HG03139 (cell line): Measurements from ENCODE around the gene KIAA1328.

Experiments used
- ATAC-seq: cut with Tn5 transposase; IDR thresholded peaks from one replicate; pipeline ENCODE4 v1.9.1; 2021; ENCODE audit not compliant: unreplicated experiment

KIAA1328 gene

GRCh38 chr18:37188016-37188791, 359.3 kb downstream of the KIAA1328 start:
- no peak for ATAC-seq

- ATAC-seq: no peak
Measured at GRCh38 chr18:37199741-37200140, 370.8 kb downstream of the KIAA1328 start.

- no peak for ATAC-seq
Measured at GRCh38 chr18:37207343-37207742, 378.4 kb downstream of the KIAA1328 start.

GRCh38 chr18:37210781-37211180, 381.9 kb downstream of the KIAA1328 start:
- ATAC-seq: no peak

GRCh38 chr18:37218022-37218590, 389.2 kb downstream of the KIAA1328 start:
- no peak for ATAC-seq

- no peak for ATAC-seq
Measured at GRCh38 chr18:37219257-37219656, 390.3 kb downstream of the KIAA1328 start.

GRCh38 chr18:37222354-37222998, 393.5 kb downstream of the KIAA1328 start:
- ATAC-seq: no peak

- no peak for ATAC-seq
Measured at GRCh38 chr18:37222999-37223378, 394.1 kb downstream of the KIAA1328 start.

GRCh38 chr18:37225279-37225678, 396.4 kb downstream of the KIAA1328 start:
- no peak for ATAC-seq

- no peak for ATAC-seq
Measured at GRCh38 chr18:37230768-37231167, 401.8 kb downstream of the KIAA1328 start.

- no peak for ATAC-seq
Measured at GRCh38 chr18:37231251-37231650, 402.3 kb downstream of the KIAA1328 start.

GRCh38 chr18:37235583-37235982, 406.7 kb downstream of the KIAA1328 start:
- no peak for ATAC-seq

- ATAC-seq: no peak
Measured at GRCh38 chr18:37238282-37239108, 409.6 kb downstream of the KIAA1328 start.

- no peak for ATAC-seq
Measured at GRCh38 chr18:37242091-37242490, 413.2 kb downstream of the KIAA1328 start.

- ATAC-seq: no peak
Measured at GRCh38 chr18:37242826-37243560, 414.1 kb downstream of the KIAA1328 start.

- ATAC-seq: no peak
Measured at GRCh38 chr18:37243741-37244140, 414.8 kb downstream of the KIAA1328 start.

- ATAC-seq: no peak
Measured at GRCh38 chr18:37244618-37245017, 415.7 kb downstream of the KIAA1328 start.

GRCh38 chr18:37246779-37247340, 417.9 kb downstream of the KIAA1328 start:
- ATAC-seq: no peak

GRCh38 chr18:37247497-37248161, 418.7 kb downstream of the KIAA1328 start:
- ATAC-seq: no peak

- no peak for ATAC-seq
Measured at GRCh38 chr18:37248281-37248680, 419.4 kb downstream of the KIAA1328 start.
